Neural cell (in vitro differentiated cells): ENCODE results near the gene GGTLC3.
"Not testable (repeated sequence)": the region's sequence is repeated elsewhere in the genome, so short reads cannot be mapped to it uniquely, and the experiment has no call there.

Source experiments
- RAD21 ChIP-seq: fragments of 450-650 bp; conservative IDR thresholded peaks from 2 replicates; pipeline ENCODE4 v1.6.1; 2014; ENCODE audit warnings: antibody characterized with exemption, mild to moderate bottlenecking, moderate library complexity
- TF ChIP-seq, protein P1 (sequence below): fragments of 450-650 bp; IDR thresholded peaks from 2 replicates; pipeline ENCODE4 v1.5.1; 2014; ENCODE audit warnings: antibody characterized with exemption, mild to moderate bottlenecking, moderate library complexity; ENCODE audit not compliant: poor library complexity, severe bottlenecking

DNA sequence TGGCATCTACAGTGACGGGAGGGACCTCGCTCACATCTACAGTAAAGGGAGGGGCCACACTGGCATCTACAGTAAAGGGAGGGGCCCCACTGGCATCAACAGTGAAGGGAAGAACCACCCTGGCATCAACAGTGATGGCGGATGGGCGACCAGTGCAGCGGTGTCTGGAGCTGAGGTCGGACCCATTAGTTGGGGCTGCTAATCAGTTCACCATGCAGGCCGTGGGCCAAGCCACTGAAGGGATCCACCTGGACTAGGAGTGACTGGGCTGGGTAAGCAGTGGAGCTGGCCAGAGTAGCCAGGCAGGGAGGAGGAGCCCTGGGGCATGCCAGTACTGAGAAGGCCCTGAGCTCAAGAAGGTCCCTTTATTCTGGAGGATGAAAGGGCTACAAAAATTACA lies 33.1 kb upstream of the GGTLC3 start:
- TF ChIP-seq, protein P1, sequence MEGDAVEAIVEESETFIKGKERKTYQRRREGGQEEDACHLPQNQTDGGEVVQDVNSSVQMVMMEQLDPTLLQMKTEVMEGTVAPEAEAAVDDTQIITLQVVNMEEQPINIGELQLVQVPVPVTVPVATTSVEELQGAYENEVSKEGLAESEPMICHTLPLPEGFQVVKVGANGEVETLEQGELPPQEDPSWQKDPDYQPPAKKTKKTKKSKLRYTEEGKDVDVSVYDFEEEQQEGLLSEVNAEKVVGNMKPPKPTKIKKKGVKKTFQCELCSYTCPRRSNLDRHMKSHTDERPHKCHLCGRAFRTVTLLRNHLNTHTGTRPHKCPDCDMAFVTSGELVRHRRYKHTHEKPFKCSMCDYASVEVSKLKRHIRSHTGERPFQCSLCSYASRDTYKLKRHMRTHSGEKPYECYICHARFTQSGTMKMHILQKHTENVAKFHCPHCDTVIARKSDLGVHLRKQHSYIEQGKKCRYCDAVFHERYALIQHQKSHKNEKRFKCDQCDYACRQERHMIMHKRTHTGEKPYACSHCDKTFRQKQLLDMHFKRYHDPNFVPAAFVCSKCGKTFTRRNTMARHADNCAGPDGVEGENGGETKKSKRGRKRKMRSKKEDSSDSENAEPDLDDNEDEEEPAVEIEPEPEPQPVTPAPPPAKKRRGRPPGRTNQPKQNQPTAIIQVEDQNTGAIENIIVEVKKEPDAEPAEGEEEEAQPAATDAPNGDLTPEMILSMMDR: not testable (repeated sequence)
- TF ChIP-seq RAD21: not testable (repeated sequence)
